HG02884 (cell line): Measurements from ENCODE around the gene MEGF9.
"Not testable (repeated sequence)": the region's sequence is repeated elsewhere in the genome, so short reads cannot be mapped to it uniquely, and the experiment has no call there.

Source experiments
- ATAC-seq: cut with Tn5 transposase; IDR thresholded peaks from one replicate; pipeline ENCODE4 v1.9.1; 2021; ENCODE audit warnings: mild to moderate bottlenecking, moderate library complexity; ENCODE audit not compliant: unreplicated experiment

MEGF9 gene

DNA sequence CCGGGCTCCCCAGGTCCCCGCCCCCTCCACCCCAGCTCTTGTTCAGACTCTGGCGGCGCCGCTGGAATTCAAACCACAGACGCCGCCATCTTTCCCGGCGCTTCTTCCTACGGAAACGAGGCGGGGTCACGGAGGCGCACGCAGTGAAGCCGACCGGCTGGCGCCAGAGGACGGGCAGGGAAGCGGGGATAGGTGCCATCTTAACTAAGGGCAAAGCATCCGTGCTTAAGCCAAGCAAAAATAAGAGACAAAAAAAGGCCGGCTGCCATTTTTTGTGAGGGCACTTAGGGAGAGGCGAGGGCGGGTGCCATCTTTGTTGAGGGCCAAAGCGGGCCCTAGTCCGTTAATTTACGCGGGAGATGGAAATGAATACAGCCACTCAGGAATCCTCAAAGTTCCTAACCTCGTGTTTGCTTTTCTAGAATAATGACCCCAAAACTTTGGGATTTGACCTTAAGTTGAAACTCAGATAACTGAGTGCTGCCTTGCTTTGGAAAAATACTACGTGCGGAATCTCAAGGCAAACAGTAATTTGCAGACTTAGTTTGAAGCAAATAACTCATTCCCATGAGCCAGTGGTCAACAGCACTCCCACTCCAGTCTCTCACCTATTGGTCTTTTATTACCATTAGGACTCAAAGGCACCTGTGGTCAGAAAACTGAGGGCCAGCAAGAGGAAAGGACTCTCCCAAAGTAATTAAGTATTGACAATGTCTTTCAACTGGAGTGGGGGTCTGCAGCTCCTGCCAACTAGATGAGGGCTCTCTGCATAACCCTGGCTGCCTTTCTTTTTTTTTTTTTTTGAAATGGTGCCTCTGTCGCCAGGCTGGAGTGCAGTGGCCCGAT, 134.0 kb downstream of the MEGF9 start, which contains the start of gene CDK5RAP2:
TSS of gene CDK5RAP2 (minus strand) at position 117 of the 846 bp plus-strand sequence. CDS start 189 bp downstream, outside the sequence.
- peak; percentile 96 for ATAC-seq

DNA sequence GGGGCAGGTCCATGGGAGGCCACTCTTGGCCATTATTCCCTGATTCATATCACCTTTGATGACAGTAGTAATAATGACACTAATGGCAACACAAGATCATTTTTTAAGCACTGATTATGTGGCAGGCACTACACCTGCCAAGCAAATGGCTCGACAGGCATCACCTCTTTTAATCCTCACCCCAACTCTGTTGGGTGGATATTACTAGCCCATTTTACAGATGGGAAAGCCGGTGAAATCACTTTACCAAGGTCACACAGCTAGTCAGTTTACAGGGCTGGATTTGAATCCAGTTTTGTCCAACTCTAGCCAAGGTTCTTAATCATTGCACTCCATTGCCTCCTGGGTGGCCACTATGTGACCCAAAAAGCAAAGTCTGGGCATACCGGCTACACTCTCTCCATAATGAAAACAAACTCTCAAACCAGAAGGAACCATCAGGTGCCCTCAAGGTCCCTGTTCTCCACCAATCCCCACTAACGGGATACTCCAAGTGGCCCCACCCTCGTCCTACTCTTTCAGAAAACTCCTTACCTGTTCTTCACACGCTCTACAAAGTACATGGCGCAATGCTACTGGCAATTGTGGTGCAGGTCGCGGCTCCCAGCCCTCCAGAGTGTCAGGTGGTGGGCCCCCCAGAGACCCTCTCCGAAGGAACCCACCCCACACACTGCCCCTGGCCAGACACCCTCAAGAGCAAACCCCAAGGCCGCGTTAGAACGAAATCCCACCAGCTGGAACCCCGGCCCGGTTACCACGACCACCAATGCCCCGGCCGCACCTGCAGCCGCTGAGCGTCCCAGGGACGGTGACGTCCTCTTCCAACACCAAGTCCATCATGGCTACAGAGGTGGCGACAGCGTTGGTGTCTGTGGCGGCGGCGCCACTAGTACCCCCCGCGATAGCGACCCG, 134.9 kb downstream of the MEGF9 start:
- peak; percentile 35 for ATAC-seq

DNA sequence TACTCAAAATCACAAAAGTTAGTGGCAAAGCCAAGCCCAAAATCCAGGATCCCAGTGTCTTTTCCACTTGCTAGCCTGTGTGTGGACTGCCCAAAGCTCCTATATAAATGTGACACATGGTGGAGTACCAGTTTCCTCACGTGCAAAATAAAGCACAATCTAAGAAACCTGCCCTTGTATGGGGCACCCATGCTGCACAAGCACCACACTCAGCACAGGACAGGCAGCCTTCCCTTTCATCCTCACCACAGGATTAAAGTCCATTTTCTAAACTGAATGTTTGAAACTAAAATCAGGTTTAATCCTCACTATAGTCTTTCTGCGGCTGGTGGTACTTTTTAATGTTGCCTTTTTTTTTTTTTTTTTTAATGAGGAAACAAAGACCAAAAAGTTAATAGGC, 139.8 kb downstream of the MEGF9 start:
- ATAC-seq: no peak

DNA sequence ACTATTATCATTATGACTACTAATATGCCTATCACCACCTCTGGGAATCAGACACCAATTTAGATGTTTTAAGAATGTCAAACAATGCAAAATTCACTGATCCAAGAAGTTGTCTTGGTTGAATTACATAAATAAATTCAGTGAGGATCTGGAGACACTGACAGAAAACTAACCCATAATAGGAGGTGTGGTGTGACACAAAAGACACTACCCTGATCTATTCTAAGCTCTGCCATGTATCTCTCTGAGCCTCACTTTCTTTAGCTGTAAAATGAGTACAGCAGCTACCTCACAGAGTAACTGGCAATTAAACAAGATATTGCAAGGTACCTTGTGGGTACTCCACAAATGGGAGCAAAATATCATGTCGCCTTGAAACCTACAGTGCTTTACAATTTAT, 141.8 kb downstream of the MEGF9 start:
- ATAC-seq: no peak

DNA sequence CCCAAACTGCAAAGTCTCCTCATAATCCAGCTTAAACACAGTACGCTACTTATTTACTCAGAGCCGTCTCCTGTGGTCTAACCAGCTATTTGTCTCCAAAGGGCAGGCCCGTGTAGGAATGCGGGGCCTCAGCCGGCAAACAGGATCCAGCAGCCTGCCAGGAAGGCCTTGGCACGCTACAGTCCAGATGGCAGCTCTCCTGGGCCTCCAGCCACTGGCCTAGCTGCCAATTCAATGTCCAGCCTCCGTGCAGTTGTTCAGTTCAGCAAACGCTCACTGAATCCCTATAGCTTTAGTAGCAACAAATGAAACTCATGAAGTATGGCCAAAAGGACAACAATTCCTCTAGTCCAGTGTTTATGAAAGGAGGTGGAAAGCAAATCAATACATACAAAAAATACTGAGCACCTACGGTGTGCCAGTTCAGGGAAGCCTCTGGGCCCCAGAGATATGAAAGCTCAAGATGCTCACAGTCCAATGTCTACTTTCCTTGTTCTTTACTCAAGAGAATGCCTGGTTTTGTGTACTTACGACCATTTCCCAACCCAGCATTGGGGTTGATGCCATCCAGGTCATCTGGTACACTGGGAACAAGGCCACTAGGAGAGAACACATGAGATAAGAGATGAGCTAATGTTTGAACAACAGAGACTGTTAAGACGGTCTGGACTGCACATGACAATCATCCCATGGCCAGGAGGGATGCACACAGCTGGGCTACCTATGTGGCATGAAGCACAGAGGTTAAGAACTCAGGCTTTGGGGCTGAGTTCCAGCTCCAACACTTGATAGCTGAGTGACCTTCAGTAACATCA, 142.6 kb downstream of the MEGF9 start:
- no peak for ATAC-seq

DNA sequence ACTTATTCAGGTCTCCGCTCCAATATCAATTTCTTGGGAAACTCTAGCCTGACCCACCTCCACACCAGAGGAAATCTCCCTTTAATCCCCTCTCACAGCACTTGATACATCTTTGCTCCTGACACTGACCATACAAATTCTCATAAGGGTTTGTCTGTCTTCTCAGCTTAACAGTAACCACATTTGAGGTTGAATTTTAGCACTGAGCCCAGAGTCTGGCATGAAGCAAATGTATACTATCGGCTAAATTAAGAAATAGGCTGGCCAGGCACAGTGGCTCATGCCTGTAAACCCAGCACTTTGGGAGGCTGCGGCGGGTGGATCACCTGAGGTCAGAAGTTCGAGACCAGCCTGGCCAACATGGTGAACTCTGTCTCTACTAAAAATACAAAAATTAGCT, 144.0 kb downstream of the MEGF9 start:
- ATAC-seq: no peak

DNA sequence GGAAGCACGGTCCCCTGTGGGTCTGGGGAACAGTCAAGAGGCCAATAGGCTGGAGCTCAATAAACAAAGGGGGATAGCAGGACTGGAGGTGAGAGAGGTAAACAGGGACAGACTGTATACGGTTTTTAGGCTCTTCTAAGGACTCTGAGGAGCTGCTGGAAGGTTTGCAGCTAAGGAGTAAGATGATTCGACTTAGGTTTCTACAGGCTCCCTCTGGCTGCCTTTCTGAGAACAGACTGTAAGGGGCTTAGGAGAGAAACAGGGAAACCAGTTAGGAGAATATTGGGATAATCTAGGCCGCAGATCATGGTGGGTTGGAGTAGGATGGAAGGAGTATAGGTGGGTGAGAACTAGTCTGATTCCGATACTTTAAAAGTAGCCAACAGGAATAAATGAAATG, 144.7 kb downstream of the MEGF9 start:
- no peak for ATAC-seq

DNA sequence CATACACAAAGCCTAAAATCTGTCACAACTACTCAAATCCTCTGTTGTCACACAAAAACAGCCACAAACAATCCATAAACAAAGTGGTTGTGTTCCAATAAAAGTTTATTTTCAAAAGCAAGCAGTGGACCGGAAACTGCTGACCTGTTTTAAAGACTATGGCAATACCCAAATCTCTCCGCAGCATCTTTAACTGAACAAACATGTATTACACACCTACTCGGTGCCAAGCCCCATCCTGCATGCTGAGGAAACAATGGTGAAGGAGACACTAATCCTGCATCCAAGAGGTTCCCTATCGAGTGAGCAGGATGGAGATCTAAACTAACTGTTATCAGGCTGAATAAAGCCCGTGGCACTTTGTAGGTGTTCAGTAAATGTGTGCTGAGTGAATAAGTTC, 145.5 kb downstream of the MEGF9 start:
- ATAC-seq: no peak

DNA sequence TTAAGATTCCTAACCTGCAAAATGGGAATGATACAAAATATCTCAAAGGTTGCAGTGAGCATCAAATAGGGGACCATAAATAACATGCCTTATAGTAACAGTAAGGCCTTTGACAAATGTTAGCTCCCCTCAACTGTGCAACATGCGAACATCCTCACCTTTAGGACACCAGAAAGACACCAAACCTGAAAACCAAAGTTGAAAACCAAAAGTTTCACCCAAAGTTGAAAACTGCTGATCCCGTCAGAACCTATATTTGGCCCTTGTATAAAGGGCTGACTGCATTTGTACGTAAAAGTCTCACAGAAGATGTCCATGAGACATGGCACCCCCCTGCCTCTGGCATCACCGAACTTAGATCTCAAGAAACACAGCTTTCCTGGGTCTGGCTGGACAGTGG, 146.4 kb downstream of the MEGF9 start:
- no peak for ATAC-seq

DNA sequence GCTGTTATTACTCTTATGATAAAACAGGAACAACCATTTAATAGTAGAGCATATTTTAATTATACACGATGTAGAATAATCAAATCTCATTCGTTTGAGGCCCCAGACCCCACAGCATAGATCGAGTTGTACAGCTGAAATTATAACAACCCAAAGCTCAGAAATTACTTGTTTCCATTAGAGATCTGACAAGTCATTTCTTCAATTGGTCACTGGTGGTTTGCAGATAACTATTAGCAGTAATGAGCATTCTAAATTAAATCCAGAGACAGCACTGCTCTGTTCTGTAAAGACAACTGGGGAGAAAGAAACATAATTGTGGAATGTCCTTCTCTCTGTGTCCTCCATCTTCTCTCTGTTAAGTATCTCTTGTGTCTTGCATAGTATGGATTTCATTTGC, 147.2 kb downstream of the MEGF9 start:
- no peak for ATAC-seq

DNA sequence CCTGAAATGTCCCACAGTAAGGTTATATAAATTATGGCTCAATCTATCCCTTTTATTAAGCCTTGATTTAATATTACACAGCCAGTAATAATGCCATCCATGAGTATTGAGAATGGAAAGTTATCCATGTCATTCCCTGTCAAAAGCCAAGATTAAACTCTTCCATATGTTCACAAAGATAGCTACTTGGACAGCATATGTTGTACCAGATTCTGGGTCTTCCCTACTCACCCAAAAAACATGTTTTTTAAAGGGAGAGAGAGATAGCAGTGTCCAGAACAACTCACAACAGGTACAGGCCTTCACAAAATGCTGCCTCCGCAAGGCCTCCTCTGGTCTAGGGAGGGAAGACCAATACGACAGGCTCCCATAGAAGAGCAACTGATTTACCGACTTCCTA, 149.7 kb downstream of the MEGF9 start:
- ATAC-seq: no peak

DNA sequence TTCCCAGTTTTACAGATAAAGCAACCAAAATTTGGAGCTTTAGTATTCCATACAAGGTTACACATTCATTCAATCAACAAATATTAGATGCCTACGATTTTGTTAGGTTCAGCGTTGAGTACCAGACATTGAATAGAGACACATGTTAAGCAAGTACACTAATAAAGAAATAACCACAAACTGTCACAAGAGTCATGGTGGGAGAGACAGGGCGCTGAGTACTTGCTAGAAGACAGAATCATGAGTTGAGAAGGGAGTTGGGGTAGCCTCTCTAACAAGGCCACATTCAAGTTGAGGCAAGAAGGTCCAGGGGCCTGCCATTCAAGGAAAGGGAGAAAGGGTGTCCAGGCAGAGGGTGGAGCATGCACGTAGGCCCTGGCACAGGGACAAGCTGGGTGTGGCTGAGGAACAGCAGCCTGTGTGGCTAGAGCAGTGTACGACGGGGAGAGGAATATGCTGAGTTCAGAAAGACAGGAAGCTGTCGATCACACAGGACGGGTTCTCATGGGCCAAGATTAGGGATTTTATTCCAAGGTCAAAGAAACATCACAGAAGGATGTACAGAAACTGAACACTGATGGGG, 151.3 kb downstream of the MEGF9 start:
- ATAC-seq: no peak

DNA sequence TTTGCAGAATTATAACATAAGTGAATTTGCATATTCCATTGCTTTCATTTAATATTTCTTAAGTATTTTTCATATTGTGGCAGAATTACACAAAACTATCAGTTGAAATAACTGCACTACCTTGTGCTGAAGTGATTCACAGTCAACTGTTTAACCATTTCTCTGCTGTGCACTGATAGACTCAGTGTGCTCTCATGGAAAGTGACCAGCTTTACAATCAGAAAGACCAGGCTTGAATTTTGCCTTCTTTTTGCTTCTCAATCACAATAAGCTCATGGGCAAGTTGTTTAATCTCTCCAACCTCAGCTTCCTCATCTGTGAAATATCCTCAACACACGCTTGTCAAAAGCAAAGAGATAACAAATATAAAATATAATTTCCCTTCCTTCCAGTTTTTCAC, 152.6 kb downstream of the MEGF9 start:
- no peak for ATAC-seq

DNA sequence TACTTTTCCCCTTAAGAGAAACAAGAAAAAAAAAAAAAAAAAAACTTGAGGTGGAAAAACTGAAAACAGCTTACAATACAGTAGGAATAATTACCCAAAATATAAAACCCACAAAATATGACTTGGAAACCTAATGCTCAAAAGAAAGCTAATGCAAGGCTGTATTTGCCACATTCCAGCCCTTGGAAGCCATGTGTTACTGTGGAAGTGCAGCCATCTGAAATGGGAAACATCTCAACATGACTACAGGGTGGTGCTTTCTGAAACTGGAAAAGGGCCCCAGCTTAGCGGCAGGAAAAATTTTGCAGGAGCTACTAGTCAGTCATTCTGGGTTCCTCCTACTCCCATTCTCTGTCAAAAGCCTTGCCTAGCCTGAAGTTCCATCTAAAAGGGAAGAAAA, 154.7 kb downstream of the MEGF9 start:
- ATAC-seq: no peak

DNA sequence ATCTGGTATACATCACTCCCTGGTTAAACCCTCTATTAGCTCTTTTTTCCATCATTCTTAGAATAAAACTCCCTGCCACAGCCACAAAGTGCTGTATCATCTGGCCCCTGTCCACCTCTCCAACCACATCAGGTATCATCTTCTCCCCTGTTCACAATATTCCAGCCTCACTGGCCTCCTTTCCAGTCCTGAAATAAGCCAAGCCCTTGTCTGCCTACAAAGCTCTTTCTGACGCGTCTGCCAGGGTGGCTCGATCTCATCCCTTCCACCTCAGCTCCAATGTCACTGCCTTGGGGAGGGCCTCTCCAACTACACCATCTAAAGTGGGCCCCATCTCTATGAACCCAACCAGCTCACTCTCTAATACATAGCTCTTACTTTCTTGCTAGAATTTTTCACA, 155.8 kb downstream of the MEGF9 start:
- no peak for ATAC-seq

DNA sequence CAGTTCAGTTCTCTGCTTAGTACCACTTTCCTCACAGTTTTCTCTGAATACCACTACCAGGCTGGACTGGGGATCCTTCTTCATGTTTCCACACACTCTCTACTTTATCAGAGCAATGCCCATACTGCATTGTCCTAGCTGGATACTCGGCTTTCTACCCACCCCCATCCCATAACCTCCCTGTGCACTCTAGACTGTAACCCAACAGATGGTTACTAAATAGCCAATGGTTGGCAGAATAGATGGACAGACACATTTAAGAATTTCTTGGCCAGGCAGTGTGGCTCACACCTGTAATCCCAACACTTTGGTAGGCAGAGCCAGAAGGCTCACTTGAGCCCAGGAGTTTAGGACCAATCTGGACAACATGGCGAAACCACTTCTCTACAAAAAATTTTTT, 157.1 kb downstream of the MEGF9 start:
- no peak for ATAC-seq

DNA sequence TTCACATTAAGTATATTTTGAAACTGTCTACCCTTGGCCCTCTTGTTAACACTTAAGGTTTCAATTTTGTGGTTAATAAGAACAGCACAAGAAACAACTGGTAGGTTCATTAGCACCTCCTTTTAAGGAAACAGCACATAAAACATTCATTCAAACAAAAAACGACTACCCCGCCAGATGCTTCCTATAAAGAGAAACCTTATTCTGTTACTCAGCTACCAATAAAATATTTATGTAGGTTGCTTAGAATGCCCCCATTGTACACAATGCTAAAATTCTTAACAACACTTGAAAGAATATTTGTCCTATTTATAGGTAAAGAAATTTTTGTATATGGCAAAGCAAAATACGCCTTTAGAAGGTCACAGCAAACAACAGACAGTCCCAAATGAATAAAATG, 157.5 kb downstream of the MEGF9 start:
- no peak for ATAC-seq

DNA sequence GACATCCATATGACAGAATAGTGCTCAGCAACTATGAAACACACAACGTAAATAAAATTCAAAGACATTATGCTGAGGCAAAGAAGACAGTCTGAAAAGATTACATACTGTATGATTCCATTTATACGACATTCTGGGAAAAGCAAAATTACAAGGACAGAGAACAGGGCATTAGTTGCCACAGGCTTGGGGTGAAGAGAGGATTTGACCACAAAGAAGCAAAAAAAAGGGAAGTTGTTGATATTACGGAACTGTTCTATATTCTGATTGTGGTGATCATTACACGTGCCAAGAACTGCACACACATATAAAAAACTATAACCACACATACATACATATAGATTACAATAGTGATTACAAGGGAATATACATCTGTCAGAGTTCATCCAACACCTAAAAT, 158.4 kb downstream of the MEGF9 start:
- no peak for ATAC-seq

DNA sequence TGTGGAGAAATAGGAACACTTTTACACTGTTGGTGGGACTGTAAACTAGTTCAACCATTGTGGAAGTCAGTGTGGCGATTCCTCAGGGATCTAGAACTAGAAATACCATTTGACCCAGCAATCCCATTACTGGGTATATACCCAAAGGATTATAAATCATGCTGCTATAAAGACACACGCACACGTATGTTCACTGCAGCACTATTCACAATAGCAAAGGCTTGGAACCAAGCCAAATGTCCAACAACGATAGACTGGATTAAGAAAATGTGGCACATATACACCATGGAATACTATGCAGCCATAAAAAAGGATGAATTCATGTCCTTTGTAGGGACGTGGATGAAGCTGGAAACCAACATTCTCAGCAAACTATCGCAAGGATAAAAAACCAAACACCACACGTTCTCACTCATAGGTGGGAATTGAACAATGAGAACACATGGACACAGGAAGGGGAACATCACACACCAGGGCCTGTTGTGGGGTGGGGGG, 162.0 kb downstream of the MEGF9 start:
- ATAC-seq: not testable (repeated sequence)
